Lung (tissue), 12 donors: Measurements from ENCODE around the gene KRTAP5-9. TPM values are rescaled to one million over a fixed set of nuclear protein-coding genes. Genes with fewer than 3 reads are reported as not detected.
"Not testable (repeated sequence)": the region's sequence is repeated elsewhere in the genome, so short reads cannot be mapped to it uniquely, and the experiment has no call there.

Experiments used
- ATAC-seq: fragments of 200-7000 bp; cut with Tn5 transposase; one replicate; pipeline ENCODE4 v1.9.1; 2020; ENCODE audit warnings: moderate number of reproducible peaks; ENCODE audit not compliant: insufficient read depth, low FRiP score
- DNase-seq, 3 donors: peaks; one replicate each; pipeline ENCODE4 v3.0.0-alpha.2; 2013 to 2017
- H3K27ac ChIP-seq, 2 donors: one replicate each; pipeline ENCODE4 v1.5.1; 2013; ENCODE audit warnings: mild to moderate bottlenecking in 2 of 2, moderate library complexity in 2 of 2, control low read depth in 1 of 2, inconsistent platforms in 1 of 2, low read depth in 1 of 2, low read length in 1 of 2
- H3K27me3 ChIP-seq, 3 donors: one replicate each; pipeline ENCODE4 v1.5.1; 2013; ENCODE audit warnings: low read length in 2 of 3; ENCODE audit not compliant: control insufficient read depth in 3 of 3, insufficient read depth in 3 of 3
- H3K36me3 ChIP-seq, 4 donors: one replicate each; pipeline ENCODE4 v1.5.1; 2013; ENCODE audit warnings: low read length in 4 of 4, mild to moderate bottlenecking in 1 of 4, moderate library complexity in 1 of 4; ENCODE audit not compliant: control insufficient read depth in 4 of 4, insufficient read depth in 4 of 4
- H3K4me1 ChIP-seq, 5 donors: one replicate each; pipeline ENCODE4 v1.5.1; 2013; ENCODE audit warnings: low read length in 5 of 5, mild to moderate bottlenecking in 2 of 5, moderate library complexity in 1 of 5; ENCODE audit not compliant: control insufficient read depth in 5 of 5, insufficient read depth in 5 of 5
- H3K4me3 ChIP-seq: one replicate; pipeline ENCODE4 v1.5.1; 2013; ENCODE audit warnings: mild to moderate bottlenecking, control low read depth, moderate library complexity
- H3K9ac ChIP-seq, 2 donors: one replicate each; pipeline ENCODE4 v1.5.1; 2013; ENCODE audit warnings: low read length in 2 of 2, control low read depth in 1 of 2; ENCODE audit not compliant: insufficient read depth in 1 of 2
- H3K9me3 ChIP-seq, 4 donors: one replicate each; pipeline ENCODE4 v1.5.1; 2013; ENCODE audit warnings: low read length in 3 of 4, mild to moderate bottlenecking in 1 of 4, moderate library complexity in 1 of 4; ENCODE audit not compliant: control insufficient read depth in 4 of 4, insufficient read depth in 3 of 4
- WGBS, 2 donors: extraction: QIAGEN DNeasy Blood & Tissue Kit; methylation state at CpG; one replicate each; pipeline ENCODE4 v1.1.7; 2013; 5-methylcytosine and 5-hydroxymethylcytosine counted together
- polyA plus RNA-seq, 2 donors: library from polyadenylated mRNA; stranded (reverse); fragments of 200-250 nt; gene quantifications; one replicate each; pipeline ENCODE4 v1.2.1, GENCODE V29; 2013
- total RNA-seq, 2 donors: library from RNA; depleted of rRNA in 1 of 2; stranded (reverse); fragments of >200 nt in 1 of 2; gene quantifications; one replicate each; pipeline ENCODE4 v1.2.1, GENCODE V29; 2014 to 2021
- TF ChIP-seq, protein P1 (sequence below): IDR thresholded peaks from 2 replicates; pipeline ENCODE4 v1.5.1; 2012; ENCODE audit warnings: mild to moderate bottlenecking; ENCODE audit errors: control extremely low read depth, extremely low read depth
- donor health status: control.
- donor health status: control.
- donor health status: Bipolar disorder and iron deficiency.
- donor health status: healthy.
- donor health status: DM: yes; HTN: yes; CAD: no.

Gene KRTAP5-9
- total and polyA plus RNA-seq, 4 donors: 0.13 to 0.52 (median 0.29) TPM

- DNase-seq (no peak), ATAC-seq (no peak)
- Histone ChIP-seq H3K4me3 (no peak overlapping the region), H3K4me1 (no peaks in the 10 kb centered on the region), H3K9me3 (no peaks in the 10 kb centered on the region), H3K36me3 (no peaks in the 10 kb centered on the region), H3K27me3 (no peaks in the 10 kb centered on the region), H3K27ac (no peak overlapping the region), H3K9ac (no peak overlapping the region)
- TF ChIP-seq, protein P1, sequence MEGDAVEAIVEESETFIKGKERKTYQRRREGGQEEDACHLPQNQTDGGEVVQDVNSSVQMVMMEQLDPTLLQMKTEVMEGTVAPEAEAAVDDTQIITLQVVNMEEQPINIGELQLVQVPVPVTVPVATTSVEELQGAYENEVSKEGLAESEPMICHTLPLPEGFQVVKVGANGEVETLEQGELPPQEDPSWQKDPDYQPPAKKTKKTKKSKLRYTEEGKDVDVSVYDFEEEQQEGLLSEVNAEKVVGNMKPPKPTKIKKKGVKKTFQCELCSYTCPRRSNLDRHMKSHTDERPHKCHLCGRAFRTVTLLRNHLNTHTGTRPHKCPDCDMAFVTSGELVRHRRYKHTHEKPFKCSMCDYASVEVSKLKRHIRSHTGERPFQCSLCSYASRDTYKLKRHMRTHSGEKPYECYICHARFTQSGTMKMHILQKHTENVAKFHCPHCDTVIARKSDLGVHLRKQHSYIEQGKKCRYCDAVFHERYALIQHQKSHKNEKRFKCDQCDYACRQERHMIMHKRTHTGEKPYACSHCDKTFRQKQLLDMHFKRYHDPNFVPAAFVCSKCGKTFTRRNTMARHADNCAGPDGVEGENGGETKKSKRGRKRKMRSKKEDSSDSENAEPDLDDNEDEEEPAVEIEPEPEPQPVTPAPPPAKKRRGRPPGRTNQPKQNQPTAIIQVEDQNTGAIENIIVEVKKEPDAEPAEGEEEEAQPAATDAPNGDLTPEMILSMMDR: no peak
- 88% methylated on average over 11 of the region's 11 CpGs for WGBS, 2 donors
These were observed 9.2 kb upstream of the KRTAP5-9 start for GRCh38 chr11:71539017-71539416.

GRCh38 chr11:71539971-71540370 is 8.2 kb upstream of the KRTAP5-9 start:
- DNase-seq, ATAC-seq, H3K27ac ChIP-seq, H3K4me1 ChIP-seq, H3K9me3 ChIP-seq, H3K4me3 ChIP-seq, H3K9ac ChIP-seq, H3K27me3 ChIP-seq, H3K36me3 ChIP-seq: not testable (repeated sequence)
- WGBS, 2 donors: 94 to 96% methylated on average over 11 of the region's 11 CpGs

- not testable (repeated sequence) for H3K27ac ChIP-seq, ATAC-seq, H3K9me3 ChIP-seq, H3K4me1 ChIP-seq, DNase-seq, H3K9ac ChIP-seq, H3K27me3 ChIP-seq, H3K4me3 ChIP-seq, H3K36me3 ChIP-seq
- WGBS, 2 donors: 89 to 93% methylated on average over 9 of the region's 9 CpGs
These were observed 7.5 kb upstream of the KRTAP5-9 start for GRCh38 chr11:71540521-71541304.

DNA sequence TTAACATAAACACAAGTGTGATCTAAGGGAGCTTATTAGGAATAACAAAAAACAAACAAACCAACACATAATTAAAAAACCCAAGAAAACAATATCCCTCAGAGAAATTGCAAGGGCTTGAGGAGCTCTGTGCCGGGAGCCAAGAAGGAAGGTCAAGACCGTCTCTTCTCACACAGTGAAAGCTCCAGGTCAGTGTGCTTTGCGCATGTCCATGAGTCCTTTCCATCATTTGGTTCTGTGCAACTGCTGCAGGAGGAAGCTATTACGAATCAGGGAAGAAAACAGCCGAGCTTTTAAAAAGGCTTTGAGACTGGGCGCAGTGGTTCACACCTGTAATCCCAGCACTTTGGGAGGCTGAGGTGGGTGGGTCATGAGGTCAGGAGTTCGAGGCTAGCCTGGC is 5.8 kb upstream of the KRTAP5-9 start:
- no peaks in the 10 kb centered on the region for H3K9me3 ChIP-seq
- H3K4me3 ChIP-seq: no peak overlapping the region
- no peak overlapping the region for H3K9ac ChIP-seq
- H3K27me3 ChIP-seq: no peaks in the 10 kb centered on the region
- TF ChIP-seq, protein P1: no peak
- H3K36me3 ChIP-seq: no peaks in the 10 kb centered on the region
- ATAC-seq (no peak), DNase-seq (no peak)
- 91 to 93% methylated on average over 7 of the region's 7 CpGs for WGBS, 2 donors
- no peak overlapping the region for H3K27ac ChIP-seq
- H3K4me1 ChIP-seq: no peaks in the 10 kb centered on the region
